Medulla oblongata (tissue), 1 donor: Measurements from ENCODE around the gene ABHD18.
"Not testable (repeated sequence)": the region's sequence is repeated elsewhere in the genome, so short reads cannot be mapped to it uniquely, and the experiment has no call there.

Experiments used
- DNase-seq: peaks from one replicate; pipeline ENCODE4 v3.0.0-alpha.2; 2015; ENCODE audit errors: extremely low spot score

Gene ABHD18

DNA sequence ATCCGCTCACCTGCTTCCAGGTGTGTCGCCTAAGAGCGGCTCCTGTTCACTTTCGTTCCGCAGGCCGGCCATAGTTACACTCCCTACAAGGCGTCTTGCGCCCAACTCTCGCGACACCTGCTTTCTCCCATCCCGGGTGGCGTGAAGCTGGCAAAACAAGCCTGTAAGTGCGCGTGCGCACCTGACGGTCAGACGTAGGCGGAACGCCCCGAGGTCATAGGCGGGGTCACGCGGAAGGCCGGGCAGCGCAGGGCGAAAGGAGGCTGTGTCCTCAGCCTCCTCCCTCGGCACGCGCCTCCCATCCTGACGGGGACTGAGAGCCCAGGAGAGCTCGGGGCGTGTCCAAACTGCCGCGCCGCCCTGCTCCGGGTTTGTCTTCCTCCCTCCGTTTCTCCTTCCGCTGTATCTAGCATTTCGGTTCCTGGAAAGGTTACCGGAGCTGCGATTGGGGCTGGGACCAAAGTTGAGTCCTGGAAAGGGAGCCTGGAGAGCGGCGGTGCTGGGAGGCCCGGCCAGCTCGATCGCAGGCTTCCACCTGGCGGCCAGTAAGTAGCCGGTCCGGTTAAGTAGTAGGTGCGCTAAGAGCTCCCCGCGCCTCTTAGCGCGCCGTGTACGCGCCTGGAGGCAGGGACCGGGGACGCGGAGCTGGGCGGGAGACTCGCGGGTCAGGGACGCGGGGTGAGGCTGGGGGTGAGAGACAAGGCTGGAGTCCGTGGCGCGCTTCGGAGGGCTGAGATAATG is at the start of gene ABHD18, which contains the start of gene MFSD8:
ABHD18 (plus strand) TSS at position 345 of the 741 bp plus-strand sequence. CDS start 17,550 bp downstream, outside the sequence.
MFSD8 (minus strand) TSS at position 112 of the 741 bp plus-strand sequence; CDS start at position 72, 40 bp downstream.
- DNase-seq: peak; percentile 96

- DNase-seq: no peak
Observed at GRCh38 chr4:127916512-127916911, 48.7 kb upstream of the ABHD18 start.

- no peak for DNase-seq
Observed at GRCh38 chr4:127917151-127917550, 48.1 kb upstream of the ABHD18 start.

DNA sequence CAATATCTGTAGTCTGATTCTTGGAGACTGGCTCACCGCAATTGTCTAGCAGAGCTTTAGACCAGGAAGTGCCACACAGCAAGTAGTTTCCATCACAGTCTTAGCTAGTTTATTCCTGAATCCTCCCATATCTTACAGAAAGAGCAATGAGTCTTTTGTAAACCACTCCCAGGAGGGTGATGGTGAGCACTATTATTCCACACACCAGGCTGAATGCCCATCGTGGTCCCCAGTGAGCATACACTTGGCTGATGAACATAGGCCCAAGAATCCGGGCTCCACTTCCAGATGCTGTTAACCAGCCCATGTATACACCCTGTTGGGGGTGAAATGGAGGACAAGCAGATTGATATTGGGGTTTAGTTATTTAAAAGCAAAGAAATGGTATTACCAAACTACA is 44.7 kb upstream of the ABHD18 start:
- DNase-seq: no peak

- DNase-seq: no peak
Observed at GRCh38 chr4:127922226-127922625, 43.0 kb upstream of the ABHD18 start.

GRCh38 chr4:127925720-127926119 is 39.5 kb upstream of the ABHD18 start:
- not testable (repeated sequence) for DNase-seq

DNA sequence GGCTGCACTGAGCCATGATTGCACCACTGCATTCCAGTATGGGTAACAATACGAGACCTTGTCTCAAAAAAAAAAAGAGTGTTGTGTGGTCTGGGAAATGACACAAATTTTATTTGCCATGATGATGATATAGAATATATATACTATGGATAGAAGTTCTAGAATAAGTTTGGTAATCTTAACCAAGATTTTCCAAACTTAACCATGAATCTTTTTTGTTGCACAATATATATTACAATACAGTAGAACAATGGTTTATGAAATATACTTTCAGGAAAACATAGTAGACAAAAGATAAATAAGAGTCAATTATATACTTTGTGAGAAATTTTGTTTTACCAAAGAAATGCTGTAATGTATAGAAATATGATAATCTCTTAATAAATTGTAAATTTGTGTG is 35.0 kb upstream of the ABHD18 start:
- DNase-seq: no peak

GRCh38 chr4:127931836-127932235 is 33.4 kb upstream of the ABHD18 start:
- not testable (repeated sequence) for DNase-seq

- no peak for DNase-seq
Observed at GRCh38 chr4:127936974-127937373, 28.2 kb upstream of the ABHD18 start.

- DNase-seq: no peak
Observed at GRCh38 chr4:127957105-127957504, 8.1 kb upstream of the ABHD18 start.

GRCh38 chr4:127959794-127960193 is 5.4 kb upstream of the ABHD18 start:
- no peak for DNase-seq

DNA sequence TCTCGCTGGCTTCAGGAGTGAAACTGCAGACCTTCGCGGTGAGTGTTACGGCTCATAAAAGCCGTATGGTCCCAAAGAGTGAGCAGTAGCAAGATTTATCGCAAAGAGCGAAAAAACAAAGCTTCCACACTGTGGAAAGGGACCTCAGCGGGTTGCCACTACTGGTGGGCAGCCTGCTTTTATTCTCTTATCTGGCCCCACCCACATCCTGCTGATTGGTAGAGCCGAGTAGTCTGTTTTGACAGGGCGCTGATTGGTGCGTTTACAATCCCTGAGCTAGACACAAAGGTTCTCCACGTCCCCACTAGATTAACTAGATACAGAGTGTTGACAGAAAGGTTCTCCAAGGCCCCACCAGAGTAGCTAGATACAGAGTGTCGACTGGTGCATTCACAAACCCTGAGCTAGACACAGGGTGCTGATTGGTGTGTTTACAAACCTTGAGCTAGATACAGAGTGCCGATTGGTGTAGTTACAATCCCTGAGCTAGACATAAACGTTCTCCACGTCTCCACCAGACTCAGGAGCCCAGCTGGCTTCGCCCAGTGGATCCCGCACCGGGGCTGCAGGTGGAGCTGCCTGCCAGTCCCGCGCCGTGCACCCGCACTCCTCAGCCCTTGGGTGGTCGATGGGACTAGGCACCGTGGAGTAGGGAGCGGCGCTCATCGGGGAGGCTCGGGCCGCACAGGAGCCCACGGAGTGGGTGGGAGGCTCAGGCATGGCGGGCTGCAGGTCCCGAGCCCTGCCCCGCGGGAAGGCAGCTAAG is 1.4 kb upstream of the ABHD18 start:
- not testable (repeated sequence) for DNase-seq

- DNase-seq: not testable (repeated sequence)
Observed at GRCh38 chr4:127964426-127965061, 662 bp upstream of the ABHD18 start.

GRCh38 chr4:127965803-127966175 is 583 bp downstream of the ABHD18 start:
- no peak for DNase-seq

- no peak for DNase-seq
Observed at GRCh38 chr4:127967141-127967775, 2.1 kb downstream of the ABHD18 start.

DNA sequence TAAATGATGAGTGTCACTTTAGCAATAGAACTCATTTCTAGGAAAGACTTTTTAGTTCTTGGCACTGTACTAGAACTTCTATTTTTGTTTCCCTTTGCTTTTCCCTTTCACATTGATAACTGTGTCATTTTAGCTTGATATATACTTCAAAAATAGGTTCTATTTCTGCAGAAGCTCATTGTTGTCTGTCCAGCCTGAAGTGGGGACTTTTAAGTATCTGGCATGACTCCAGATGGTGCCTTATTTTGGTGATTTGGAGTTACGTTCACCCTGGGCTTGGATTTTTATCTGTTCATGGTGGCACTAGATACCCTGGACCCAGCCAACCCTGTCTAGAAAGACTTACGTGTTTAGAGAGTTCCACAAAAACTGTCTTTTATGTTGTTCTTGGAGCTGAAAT is 3.4 kb downstream of the ABHD18 start:
- no peak for DNase-seq

- not testable (repeated sequence) for DNase-seq
Observed at GRCh38 chr4:127970925-127971324, 5.7 kb downstream of the ABHD18 start.

DNA sequence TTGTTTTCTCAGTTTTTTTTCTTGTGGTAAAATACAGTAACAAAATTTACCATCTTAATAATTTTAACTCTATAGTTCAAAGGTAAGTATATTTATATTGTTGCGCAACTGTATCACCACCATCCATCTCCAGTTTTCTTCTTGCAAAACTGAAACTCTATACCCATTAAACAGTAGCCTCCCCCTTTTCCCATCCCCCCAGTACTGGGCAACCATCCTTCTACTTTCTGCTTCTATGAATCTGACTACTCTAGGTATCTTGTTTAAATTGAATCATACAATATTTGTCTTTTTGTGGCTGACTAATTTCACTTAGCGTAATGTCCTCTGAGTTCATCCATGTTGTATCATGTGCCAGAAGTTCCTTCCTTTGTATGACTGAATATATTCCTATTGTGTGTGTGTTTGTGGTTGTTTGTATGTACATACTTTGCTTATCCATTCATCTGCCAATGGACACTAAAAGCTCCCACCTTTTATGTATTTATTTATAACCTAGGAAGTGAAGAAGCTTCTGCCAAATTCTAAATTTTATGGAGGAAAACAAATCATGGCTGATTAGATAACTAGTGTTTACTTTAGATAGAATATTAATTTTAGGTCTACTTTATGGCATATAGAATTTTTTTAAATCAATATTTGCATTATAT is 10.0 kb downstream of the ABHD18 start:
- no peak for DNase-seq

- no peak for DNase-seq
Observed at GRCh38 chr4:127978930-127979329, 13.7 kb downstream of the ABHD18 start.

- DNase-seq: no peak
Observed at GRCh38 chr4:127982445-127982844, 17.2 kb downstream of the ABHD18 start.

GRCh38 chr4:127985989-127986388 is 20.8 kb downstream of the ABHD18 start:
- DNase-seq: no peak
